AG09309 (cell line): ENCODE data around the gene CYFIP1.

Experiments
- DNase-seq: peaks from one replicate; pipeline ENCODE4 v3.0.0-alpha.2; 2010; ENCODE audit warnings: low read depth
- H3K4me3 ChIP-seq: 2 replicates; pipeline ENCODE4 v1.5.1; 2011; ENCODE audit warnings: mild to moderate bottlenecking, low read depth, low read length, moderate library complexity; ENCODE audit not compliant: control insufficient read depth
- CTCF ChIP-seq: IDR thresholded peaks from 2 replicates; pipeline ENCODE4 v1.5.1; 2011; ENCODE audit warnings: mild to moderate bottlenecking, low read depth, low read length, inconsistent platforms; ENCODE audit not compliant: insufficient read depth, control insufficient read depth; ENCODE audit errors: missing control alignments

Gene CYFIP1

GRCh38 chr15:22883196-22883595 is 97.0 kb downstream of the CYFIP1 start:
- no peak for TF ChIP-seq CTCF
- no peak overlapping the region for H3K4me3 ChIP-seq
- DNase-seq = no peak

- H3K4me3 ChIP-seq = no peak overlapping the region
- DNase-seq = no peak
- TF ChIP-seq CTCF = no peak
These were observed 98.3 kb downstream of the CYFIP1 start for GRCh38 chr15:22881739-22882440.

- DNase-seq = no peak
- no peak for TF ChIP-seq CTCF
- no peak overlapping the region for H3K4me3 ChIP-seq
These were observed 99.0 kb downstream of the CYFIP1 start for GRCh38 chr15:22880981-22881738.

GRCh38 chr15:22880068-22880980 is 99.8 kb downstream of the CYFIP1 start:
- H3K4me3 ChIP-seq = no peak overlapping the region

GRCh38 chr15:22878103-22878502 is 102.1 kb downstream of the CYFIP1 start:
- no peak for TF ChIP-seq CTCF
- no peak overlapping the region for H3K4me3 ChIP-seq
- no peak for DNase-seq

More at GRCh38 chr15:22880068-22880980, 99.8 kb downstream of the CYFIP1 start:
- DNase-seq = no peak
- no peak for TF ChIP-seq CTCF

GRCh38 chr15:22877607-22878006 is 102.6 kb downstream of the CYFIP1 start:
- DNase-seq = no peak
- TF ChIP-seq CTCF = no peak
- no peak overlapping the region for H3K4me3 ChIP-seq
